K562 (cell line): Measurements from ENCODE around the gene JPH3. TPM values are rescaled to one million over a fixed set of nuclear protein-coding genes. Genes with fewer than 3 reads are reported as not detected.

ENCODE experiments used
- ATAC-seq: fragments of 200-7000 bp; cut with Tn5 transposase; 3 replicates; pipeline ENCODE4 v1.9.1; 2020; ENCODE audit warnings: moderate library complexity
- BruUV-seq: library from RNA; stranded (reverse); fragments of 400-500 nt; replicated peaks from 2 replicates; lab custom pipeline; 2021; lab: Mats Ljungman, UMichigan
- CTCF ChIA-PET: fragments of 300-600 bp; formaldehyde crosslinking; extraction: SDS; loops from one replicate; lab custom pipeline; 2021; ENCODE audit warnings: low intra/inter-chr PET ratio; lab: Yijun Ruan, JAX
- POLR2A ChIA-PET: fragments of 300-600, 350-650 bp; sonication (Branson Sonifier 250); formaldehyde crosslinking; extraction: SDS; loops from one replicate; lab custom pipeline; 2021; ENCODE audit warnings: antibody characterized with exemption, inconsistent platforms; lab: Yijun Ruan, JAX
- DNase-seq, 4 experiments: peaks; one replicate each; pipeline versions ENCODE4 v3.0.0 to v3.0.0-alpha.2; 2011 to 2018; ENCODE audit warnings: low spot score in 3 of 4, mixed read lengths in 3 of 4; ENCODE audit errors: extremely low read depth in 1 of 4
- FAIRE-seq: peaks from 2 replicates; lab custom pipeline; 2011; peaks lifted over from hg19 to GRCh38; lab: Jason Lieb, UNC
- H2AFZ ChIP-seq: 2 replicates; pipeline ENCODE4 v1.6.0; 2011; ENCODE audit warnings: low read depth, low read length, control low read depth, inconsistent platforms
- H3K27ac ChIP-seq: fragments of 200-600 bp; 3 replicates; pipeline ENCODE4 v1.8.0; 2011; ENCODE audit warnings: low read depth, mild to moderate bottlenecking, control low read depth, inconsistent platforms, low read length, moderate library complexity, mixed read lengths; ENCODE audit errors: extremely low read depth
- H3K27me3 ChIP-seq, 2 experiments: fragments of 300-600 bp in 1 of 2; 2 replicates in 1 of 2; 3 replicates in 1 of 2; pipeline versions ENCODE4 v1.6.0 to v1.8.0; 2011; ENCODE audit warnings: inconsistent platforms in 2 of 2, low read length in 2 of 2, mild to moderate bottlenecking in 1 of 2, mixed read lengths in 1 of 2, moderate library complexity in 1 of 2; ENCODE audit not compliant: control insufficient read depth in 2 of 2, insufficient read depth in 2 of 2
- H3K36me3 ChIP-seq: fragments of 300-600 bp; 3 replicates; pipeline ENCODE4 v1.8.0; 2011; ENCODE audit warnings: mild to moderate bottlenecking, low read length, inconsistent platforms; ENCODE audit not compliant: control insufficient read depth, insufficient read depth
- H3K4me1 ChIP-seq, 2 experiments: fragments of 200-600 bp in 1 of 2; replicated peaks in 1 of 2; 2 replicates in 1 of 2; 3 replicates in 1 of 2; pipeline versions ENCODE4 v1.5.1 to v1.8.0; 2011; ENCODE audit warnings: inconsistent platforms in 2 of 2, low read length in 2 of 2, mild to moderate bottlenecking in 1 of 2, mixed read lengths in 1 of 2, moderate library complexity in 1 of 2; ENCODE audit not compliant: control insufficient read depth in 2 of 2, insufficient read depth in 2 of 2
- H3K4me2 ChIP-seq: 2 replicates; pipeline ENCODE4 v1.6.1; 2011; ENCODE audit warnings: low read length, control low read depth, inconsistent platforms, mixed read lengths; ENCODE audit not compliant: insufficient read depth
- H3K4me3 ChIP-seq: fragments of 200-600 bp; sonication (generic), shearing (Covaris generic); 2 replicates; pipeline ENCODE4 v1.5.1; 2016; ENCODE audit warnings: control low read depth, inconsistent platforms
- H3K79me2 ChIP-seq: fragments of 200-600 bp; 3 replicates; pipeline ENCODE4 v1.8.0; 2011; ENCODE audit warnings: low read length, inconsistent platforms; ENCODE audit not compliant: control insufficient read depth, insufficient read depth
- H3K9ac ChIP-seq, 2 experiments: 2 replicates each; pipeline versions ENCODE4 v1.6.0 to v1.6.1; 2011; ENCODE audit warnings: low read depth in 2 of 2, low read length in 2 of 2, control low read depth in 1 of 2, inconsistent platforms in 1 of 2, mild to moderate bottlenecking in 1 of 2, mixed read lengths in 1 of 2; ENCODE audit not compliant: insufficient read depth in 1 of 2
- H3K9me1 ChIP-seq: one replicate; pipeline ENCODE4 v1.6.0; 2011; ENCODE audit warnings: inconsistent platforms, mild to moderate bottlenecking, low read length, moderate library complexity; ENCODE audit not compliant: control insufficient read depth, insufficient read depth
- H3K9me3 ChIP-seq: replicated peaks from 2 replicates; pipeline ENCODE4 v1.5.1; 2011; ENCODE audit warnings: low read depth, low read length, inconsistent platforms; ENCODE audit not compliant: control insufficient read depth, insufficient read depth
- H4K20me1 ChIP-seq: replicated peaks from 2 replicates; pipeline ENCODE4 v1.6.1; 2011; ENCODE audit warnings: low read length, inconsistent platforms, mixed read lengths; ENCODE audit not compliant: control insufficient read depth, insufficient read depth
- ASH1L ChIP-seq: fragments of 450-650 bp; IDR thresholded peaks from 2 replicates; pipeline ENCODE4 v1.6.1; 2018; ENCODE audit warnings: borderline replicate concordance, mild to moderate bottlenecking, low read depth; ENCODE audit not compliant: partially characterized antibody
- CBX1 ChIP-seq: sonication (generic); IDR thresholded peaks from 2 replicates; pipeline ENCODE4 v1.6.1; 2016; ENCODE audit warnings: antibody characterized with exemption, low read depth, mild to moderate bottlenecking
- HMBOX1 ChIP-seq: sonication (generic); IDR thresholded peaks from 2 replicates; pipeline ENCODE4 v1.6.1; 2016
- KDM1A ChIP-seq, 2 experiments: fragments of 450-650 bp; IDR thresholded peaks; 2 replicates each; pipeline ENCODE4 v1.6.1; 2016; ENCODE audit warnings: mild to moderate bottlenecking in 2 of 2
- KLF1 ChIP-seq: fragments of 450-650 bp; IDR thresholded peaks from 2 replicates; pipeline ENCODE4 v1.6.1; 2016; ENCODE audit warnings: missing genetic modification characterization, missing compliant biosample characterization
- POLR2H ChIP-seq: IDR thresholded peaks from 2 replicates; pipeline ENCODE4 v1.6.1; 2016; ENCODE audit warnings: missing genetic modification characterization, low read depth, mild to moderate bottlenecking, control low read depth, missing compliant biosample characterization, moderate library complexity
- RBM22 ChIP-seq: fragments of 200-400 bp; formaldehyde crosslinking; IDR thresholded peaks from 2 replicates; pipeline ENCODE4 v1.6.1; 2018; ENCODE audit warnings: low read length, low read depth; ENCODE audit not compliant: poor library complexity, severe bottlenecking
- TCFL5 ChIP-seq: fragments of 250-450 bp; sonication (Bioruptor Pico); conservative IDR thresholded peaks from 2 replicates; pipeline ENCODE4 v1.6.1; 2021; ENCODE audit warnings: mild to moderate bottlenecking, moderate library complexity, matching md5 sums
- TEAD4 ChIP-seq, 2 experiments: sonication (generic) in 1 of 2; formaldehyde crosslinking in 1 of 2; IDR thresholded peaks; 2 replicates each; pipeline versions ENCODE4 v1.6.1 to v1.8.0; 2012 to 2022; ENCODE audit warnings: borderline replicate concordance in 1 of 2, inconsistent platforms in 1 of 2, low read length in 1 of 2, mild to moderate bottlenecking in 1 of 2, missing genetic modification reagents in 1 of 2
- ZNF644 ChIP-seq: fragments of 200-800 bp; sonication (Bioruptor generic); IDR thresholded peaks from 2 replicates; pipeline ENCODE4 v1.6.1; 2016; ENCODE audit warnings: low read depth, missing genetic modification characterization, missing compliant biosample characterization
- WGBS: fragments of 100-300 bp; shearing (Covaris generic); methylation state at CpG from one replicate; pipeline ENCODE4 v1.1.6; 2016; ENCODE audit warnings: low coverage, mixed read lengths; ENCODE audit not compliant: insufficient coverage; ENCODE audit errors: missing lambda C conversion rate; 5-methylcytosine and 5-hydroxymethylcytosine counted together
- in situ Hi-C: fragments of 300-500 bp; cut with MboI; formaldehyde crosslinking; loops from 4 replicates; pipeline ENCODE4 v1.15.0; 2018; ENCODE audit warnings: inconsistent platforms, mixed read lengths
- intact Hi-C: fragments of 100-400 bp; cut with micrococcal nuclease; formaldehyde crosslinking; loops from 2 replicates; pipeline ENCODE4 v1.14.2; 2022
- polyA plus RNA-seq, 8 experiments: library from polyadenylated mRNA; depleted of rRNA in 4 of 8; stranded (reverse) in 5 of 8; unstranded in 3 of 8; fragments of >200 nt; fragmentation: Nextera tagmentation in 2 of 8; fragmentation: Illumina TruSeq in 1 of 8; extraction: Ambion mirVana in 2 of 8; extraction: Trizol in 1 of 8; gene quantifications; 2 replicates each; pipeline versions ENCODE4 v1.2.1 to v1.2.3, GENCODE V29; 2011 to 2014; ENCODE audit warnings: inconsistent platforms in 1 of 8, missing spikeins in 1 of 8
- total RNA-seq, 7 experiments: library from RNA; depleted of rRNA in 6 of 7; stranded (reverse); fragments of >200 nt in 6 of 7; fragmentation: Illumina TruSeq in 2 of 7; extraction: Trizol in 2 of 7; gene quantifications; 2 replicates each; pipeline versions ENCODE4 v1.2.1 to v1.2.3, GENCODE V29; 2011 to 2021; ENCODE audit warnings: low replicate concordance in 1 of 7

JPH3 gene
- total and polyA plus RNA-seq, 9 of the 15 experiments (the other 6 are each of a cell fraction or from before 2014, with no cell fraction given), result 0.01 TPM; not detected in 8

- no peaks in the 10 kb centered on the region for H3K9me3 ChIP-seq
- H3K9ac ChIP-seq, result no peak overlapping the region
- H3K4me3 ChIP-seq, result no peak overlapping the region
- intact Hi-C loops (no loop called here), in situ Hi-C loops (no loop called here)
- H4K20me1 ChIP-seq, result no peaks in the 10 kb centered on the region; the same call in 1 of the 2 replicates
- WGBS, result 61% methylated on average over 12 of the region's 12 CpGs
- CTCF ChIA-PET, result no interaction called here
- no peak overlapping the region for H3K4me2 ChIP-seq
- peaks cover 6 to 16% of the 10 kb centered on the region in 2 experiments; a peak in 4 of 5 replicates for H3K4me1 ChIP-seq
- no TSS peak for BruUV-seq
- TF ChIP-seq CBX1, result no peak
- TF ChIP-seq RBM22, result no peak
- no peak for TF ChIP-seq HMBOX1
- no peak for TF ChIP-seq KLF1 (tag)
- TF ChIP-seq ASH1L, result no peak
- no peak for TF ChIP-seq TCFL5
- no peak for TF ChIP-seq ZNF644 (tag)
- peak; percentile 34; the same call in 1 of the 2 replicates for TF ChIP-seq TEAD4 (IDR thresholded peaks at IDR 0.05; ENCODE audit: low read length)
- no peak for TF ChIP-seq TEAD4 (CRISPR knock-in tag; IDR thresholded peaks at IDR 0.05; ENCODE audit: borderline replicate concordance)
- TF ChIP-seq POLR2H, result no peak
- peak in 1 of 2 experiments; percentile 43; a peak in 1 of 4 replicates for TF ChIP-seq KDM1A (IDR thresholded peaks at IDR 0.05)
- H3K36me3 ChIP-seq, result peaks cover 66% of the 10 kb centered on the region
- ATAC-seq, result no peak
- H3K79me2 ChIP-seq, result peaks cover 14% of the 10 kb centered on the region; the same call in 2 of the 3 replicates
- peaks cover 6% of the 10 kb centered on the region for H3K9me1 ChIP-seq
- no peak for DNase-seq
- FAIRE-seq, result no peak
- no peak overlapping the region for H3K27ac ChIP-seq
- no peaks in the 10 kb centered on the region for H3K27me3 ChIP-seq
- H2AFZ ChIP-seq, result no peak overlapping the region
- POLR2A ChIA-PET, result interaction anchor here (1.0 kb wide), 1 partner anchor 10 kb away, joined by 4 read pairs; no protein-coding TSS in a partner anchor
Observed at GRCh38 chr16:87728026-87728425, 125.7 kb downstream of the JPH3 start.
